CD4-positive, alpha-beta T cell treated with Interleukin-4 for 1 hour (primary cell): ENCODE results near the gene TEX11.
"Not testable (repeated sequence)": the region's sequence is repeated elsewhere in the genome, so short reads cannot be mapped to it uniquely, and the experiment has no call there.

Experiments
- DNase-seq, 2 donors: peaks; one replicate each; pipeline ENCODE4 v3.0.0-alpha.2; 2020 to 2022

The TEX11 gene

DNA sequence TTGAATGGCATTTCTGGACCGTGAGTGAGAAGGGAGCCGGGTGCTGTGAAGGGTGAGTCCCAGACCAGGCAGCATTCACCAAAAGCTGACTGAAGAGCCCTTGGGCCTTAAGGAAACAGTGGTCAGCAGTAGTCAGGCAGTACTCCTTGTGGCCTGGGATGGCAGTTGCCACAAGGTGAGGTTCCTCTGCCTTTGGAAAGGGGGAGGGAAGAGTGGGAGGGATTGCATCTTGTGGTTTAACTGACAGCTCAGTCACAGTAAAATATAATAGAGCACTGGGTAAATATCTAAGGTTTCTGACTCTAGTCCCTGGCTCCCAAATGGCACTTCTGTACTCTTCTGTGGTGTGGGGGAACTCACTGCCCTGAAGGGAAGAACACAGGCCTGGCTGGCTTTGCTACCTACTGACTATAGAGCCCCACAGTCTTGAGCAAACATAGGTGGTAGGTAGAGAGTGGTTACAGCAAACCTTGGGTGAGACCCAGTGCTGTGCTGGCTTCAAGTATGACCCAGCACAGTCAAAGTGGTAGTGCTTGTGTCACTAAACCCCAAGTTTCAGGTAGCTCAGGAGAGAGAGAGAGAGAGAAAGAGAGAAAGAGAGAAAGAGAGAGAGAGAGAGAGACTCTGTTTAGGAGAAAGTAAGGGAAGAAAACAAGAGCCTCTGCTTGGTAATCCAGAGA is 154.2 kb downstream of the TEX11 start:
- DNase-seq: no peak

- not testable (repeated sequence) for DNase-seq
Measured at GRCh38 chrX:70733774-70734173, 174.7 kb downstream of the TEX11 start.

GRCh38 chrX:70727961-70728360 is 180.6 kb downstream of the TEX11 start:
- DNase-seq: not testable (repeated sequence)

DNA sequence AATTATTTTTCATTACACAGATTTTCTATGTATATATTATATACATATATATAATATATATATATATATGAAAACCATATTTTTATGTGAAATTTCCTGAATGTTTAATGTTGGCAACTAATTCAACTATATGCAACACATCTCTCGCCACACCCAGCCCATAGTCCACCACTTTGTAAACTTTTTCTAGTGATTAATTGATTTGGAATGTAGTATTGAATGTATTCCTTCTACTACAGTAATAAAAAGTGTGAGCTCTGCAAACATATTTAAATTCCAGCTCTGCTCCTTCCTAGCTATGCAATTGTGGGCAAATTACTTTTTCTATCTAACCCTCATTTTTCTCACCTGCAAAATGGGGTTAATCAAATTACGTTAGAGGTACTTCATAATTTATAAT is 187.8 kb downstream of the TEX11 start:
- DNase-seq: no peak

DNA sequence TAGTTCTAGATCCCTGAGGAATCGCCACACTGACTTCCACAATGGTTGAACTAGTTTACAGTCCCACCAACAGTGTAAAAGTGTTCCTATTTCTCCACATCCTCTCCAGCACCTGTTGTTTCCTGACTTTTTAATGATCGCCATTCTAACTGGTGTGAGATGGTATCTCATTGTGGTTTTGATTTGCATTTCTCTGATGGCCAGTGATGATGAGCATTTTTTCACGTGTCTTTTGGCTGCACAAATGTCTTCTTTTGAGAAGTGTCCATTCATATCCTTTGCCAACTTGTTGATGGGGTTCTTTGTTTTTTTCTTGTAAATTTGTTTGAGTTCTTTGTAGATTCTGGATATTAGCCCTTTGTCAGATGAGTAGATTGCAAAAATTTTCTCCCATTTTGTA is 197.2 kb downstream of the TEX11 start:
- not testable (repeated sequence) for DNase-seq

DNA sequence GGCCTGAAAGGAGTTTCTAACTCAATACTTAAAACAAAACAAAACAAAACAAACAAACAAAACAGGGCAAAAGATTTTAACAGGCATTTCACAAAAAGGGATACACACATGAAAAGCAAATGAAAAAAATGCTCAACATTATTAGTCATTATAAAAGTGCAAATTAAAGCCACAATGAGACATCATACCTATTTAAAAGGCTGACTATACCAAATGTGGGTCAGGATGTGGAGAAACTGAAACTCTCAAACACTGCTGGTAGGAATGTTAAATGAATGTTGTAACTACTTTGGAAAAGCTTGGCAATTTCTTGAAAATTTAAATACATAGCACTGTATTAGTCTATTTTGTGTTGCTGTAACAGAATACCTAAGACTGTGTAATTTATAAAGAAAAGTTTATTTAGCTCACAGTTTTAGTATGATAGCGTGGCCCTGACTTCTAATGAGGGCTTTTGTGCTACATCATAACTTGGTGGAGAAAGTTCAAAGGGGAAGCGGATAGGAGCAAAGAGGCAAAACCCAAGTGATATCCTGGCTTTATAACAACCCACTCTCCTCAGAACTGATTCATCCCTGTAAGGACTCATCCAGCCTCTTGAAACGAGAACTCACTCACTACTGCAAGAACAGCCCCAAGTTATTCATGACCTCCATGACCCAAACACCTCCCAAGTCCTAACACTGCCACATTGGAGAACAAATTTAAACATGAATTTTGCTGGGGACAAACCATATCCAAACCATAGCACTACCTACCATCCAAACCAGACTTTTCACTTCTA is 214.0 kb downstream of the TEX11 start:
- DNase-seq: no peak

DNA sequence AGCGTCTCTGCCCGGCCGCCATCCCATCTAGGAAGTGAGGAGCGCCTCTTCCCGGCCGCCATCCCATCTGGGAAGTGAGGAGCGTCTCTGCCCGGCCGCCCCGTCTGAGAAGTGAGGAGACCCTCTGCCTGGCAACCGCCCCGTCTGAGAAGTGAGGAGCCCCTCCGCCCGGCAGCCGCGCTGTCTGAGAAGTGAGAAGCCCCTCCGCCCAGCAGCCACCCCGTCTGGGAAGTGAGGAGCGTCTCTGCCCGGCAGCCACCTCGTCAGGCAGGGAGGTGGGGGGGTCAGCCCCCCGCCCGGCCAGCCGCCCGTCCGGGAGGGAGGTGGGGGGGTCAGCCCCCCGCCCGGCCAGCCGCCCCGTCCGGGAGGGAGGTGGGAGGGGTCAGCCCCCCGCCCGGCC is 229.1 kb downstream of the TEX11 start:
- not testable (repeated sequence) for DNase-seq

GRCh38 chrX:70675284-70675683 is 233.2 kb downstream of the TEX11 start:
- DNase-seq: no peak

DNA sequence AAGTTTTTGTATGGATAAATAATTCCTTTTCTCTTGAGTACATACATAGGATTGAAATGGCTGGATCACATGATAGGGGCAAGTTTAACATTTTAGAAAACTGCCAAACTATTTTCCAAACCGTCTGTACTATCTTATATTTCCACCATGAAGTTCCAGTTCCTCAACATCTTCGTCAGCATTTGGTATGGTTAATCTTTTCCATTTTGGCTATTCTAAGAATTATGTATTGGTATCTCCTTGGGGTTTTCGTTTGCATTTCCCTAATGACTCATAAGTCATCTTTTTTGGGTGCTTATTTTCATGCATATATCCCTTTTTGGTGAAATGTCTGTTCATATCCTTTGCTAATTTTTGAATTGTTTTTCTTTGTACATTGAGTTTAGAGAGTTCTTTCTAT is 236.2 kb downstream of the TEX11 start:
- no peak for DNase-seq

- DNase-seq: no peak
Measured at GRCh38 chrX:70669120-70669519, 239.4 kb downstream of the TEX11 start.

GRCh38 chrX:70664726-70665125 is 243.8 kb downstream of the TEX11 start:
- peak in 1 of 2 donors; percentile 17 for DNase-seq

DNA sequence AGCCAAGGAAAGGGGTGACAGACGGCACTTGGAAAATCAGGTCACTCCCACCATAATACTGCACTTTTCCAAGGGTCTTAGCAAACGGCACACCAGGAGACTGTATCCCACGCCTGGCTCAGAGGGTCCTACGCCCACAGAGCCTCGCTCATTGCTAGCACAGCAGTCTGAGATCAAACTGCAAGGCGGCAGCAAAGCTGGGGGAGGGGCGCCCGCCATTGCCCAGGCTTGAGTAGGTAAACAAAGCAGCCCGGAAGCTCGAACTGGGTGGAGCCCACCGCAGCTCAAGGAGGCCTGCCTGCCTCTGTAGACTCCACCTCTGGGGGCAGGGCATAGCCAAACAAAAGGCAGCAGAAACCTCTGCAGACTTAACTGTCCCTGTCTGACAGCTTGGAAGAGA is 247.4 kb downstream of the TEX11 start:
- DNase-seq: not testable (repeated sequence)

- DNase-seq: not testable (repeated sequence)
Measured at GRCh38 chrX:70657546-70657945, 251.0 kb downstream of the TEX11 start.

GRCh38 chrX:70656304-70656703 is 252.2 kb downstream of the TEX11 start:
- peak in 1 of 2 donors; percentile 8 for DNase-seq

GRCh38 chrX:70647910-70648309 is 260.6 kb downstream of the TEX11 start:
- DNase-seq: not testable (repeated sequence)

GRCh38 chrX:70636218-70636617 is 272.3 kb downstream of the TEX11 start:
- no peak for DNase-seq

DNA sequence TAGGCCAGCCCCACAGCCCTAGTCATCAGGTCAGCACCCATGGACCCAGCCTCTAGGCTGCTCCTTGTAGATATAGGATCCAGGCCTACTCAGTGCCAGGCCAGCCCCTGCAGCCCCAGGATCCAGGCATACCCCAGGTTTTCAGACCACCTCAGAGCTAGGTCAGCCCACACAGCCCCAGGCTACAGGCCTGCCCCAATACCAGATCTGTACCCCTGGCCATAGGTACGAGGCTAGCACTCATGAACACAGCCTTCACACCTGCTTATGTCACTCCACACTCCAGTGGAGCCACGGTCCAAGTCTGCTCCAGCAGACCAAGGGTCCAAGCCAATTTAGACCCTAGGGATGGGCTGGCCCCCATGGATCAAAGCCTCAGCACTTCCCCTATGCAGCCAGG is 272.8 kb downstream of the TEX11 start:
- DNase-seq: no peak

DNA sequence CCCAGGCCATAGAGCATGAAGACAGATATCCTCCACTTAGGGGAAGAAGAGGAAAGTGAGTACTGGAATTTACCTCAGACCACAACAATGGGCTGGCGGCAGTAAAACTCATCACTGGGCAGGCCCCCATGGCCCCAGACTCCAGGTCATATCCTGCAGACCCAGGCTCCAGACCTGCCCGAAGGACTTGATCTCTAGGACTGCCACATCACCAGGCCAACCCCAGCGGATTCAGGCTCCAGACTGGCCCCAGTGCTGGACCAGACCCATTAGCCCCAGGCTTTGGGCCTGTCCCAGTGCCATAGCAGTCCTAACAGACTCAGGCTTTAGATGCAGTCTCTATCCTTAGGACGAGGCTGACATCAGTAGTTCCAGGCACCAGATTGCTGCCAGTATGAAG is 273.3 kb downstream of the TEX11 start:
- DNase-seq: no peak

GRCh38 chrX:70621743-70622142 is 286.8 kb downstream of the TEX11 start:
- no peak for DNase-seq

DNA sequence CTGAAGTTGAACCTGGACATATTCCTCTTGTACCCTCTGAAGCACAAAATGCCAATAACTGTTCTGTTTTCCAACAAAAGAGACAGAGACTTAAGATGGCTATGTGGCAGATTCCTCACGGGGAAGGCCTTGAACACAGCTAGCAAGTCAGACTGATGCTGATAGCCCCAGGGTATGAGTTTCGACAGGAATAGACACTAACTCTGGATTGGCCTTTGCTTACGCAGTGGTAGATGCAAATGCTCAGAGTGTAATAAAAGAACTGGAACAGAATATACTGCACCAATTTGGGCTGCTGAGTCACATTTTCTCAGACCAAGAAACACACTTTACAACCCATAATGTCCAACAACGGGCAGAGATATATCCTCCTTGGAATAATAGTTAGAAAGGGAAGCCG is 290.0 kb downstream of the TEX11 start:
- DNase-seq: no peak

DNA sequence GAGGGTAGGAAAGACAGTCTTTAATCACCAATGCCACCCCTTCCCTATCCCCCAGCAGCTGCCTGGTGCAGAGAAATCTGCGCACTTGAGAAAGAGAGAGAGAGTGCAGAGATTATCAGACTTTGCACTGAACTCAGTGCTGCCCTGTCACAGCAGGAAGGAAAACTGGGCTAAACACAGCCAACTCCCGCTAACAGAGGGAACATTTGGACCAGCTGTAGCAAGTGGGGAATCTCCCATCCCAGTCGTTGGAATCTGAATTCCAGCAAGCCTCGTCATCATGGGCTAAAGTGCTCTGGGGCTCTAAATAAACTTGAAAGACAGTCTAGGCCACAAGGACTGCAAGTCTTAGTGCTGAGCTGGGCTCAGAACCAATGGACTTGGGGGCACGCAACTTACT is 295.2 kb downstream of the TEX11 start:
- no peak for DNase-seq

DNA sequence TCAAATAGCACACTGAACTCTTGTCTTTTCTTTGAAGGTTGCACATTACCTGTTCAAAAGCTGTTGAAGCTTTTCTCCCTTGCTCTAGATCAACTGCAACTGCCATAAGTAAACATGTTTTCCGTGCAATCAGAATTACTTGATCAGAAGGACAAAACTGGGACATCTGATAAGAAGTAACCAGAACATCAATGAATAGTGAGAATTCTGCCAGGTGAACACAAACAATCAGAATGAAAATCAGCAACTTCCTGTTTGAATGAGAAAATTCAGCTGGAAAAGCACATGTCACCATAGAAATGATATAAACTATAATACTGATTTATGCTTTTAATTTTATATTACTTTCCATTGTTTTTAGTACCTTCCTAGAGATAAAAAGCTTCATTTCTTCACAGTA is 303.2 kb downstream of the TEX11 start:
- DNase-seq: no peak

GRCh38 chrX:70592091-70592490 is 316.4 kb downstream of the TEX11 start:
- DNase-seq: no peak

DNA sequence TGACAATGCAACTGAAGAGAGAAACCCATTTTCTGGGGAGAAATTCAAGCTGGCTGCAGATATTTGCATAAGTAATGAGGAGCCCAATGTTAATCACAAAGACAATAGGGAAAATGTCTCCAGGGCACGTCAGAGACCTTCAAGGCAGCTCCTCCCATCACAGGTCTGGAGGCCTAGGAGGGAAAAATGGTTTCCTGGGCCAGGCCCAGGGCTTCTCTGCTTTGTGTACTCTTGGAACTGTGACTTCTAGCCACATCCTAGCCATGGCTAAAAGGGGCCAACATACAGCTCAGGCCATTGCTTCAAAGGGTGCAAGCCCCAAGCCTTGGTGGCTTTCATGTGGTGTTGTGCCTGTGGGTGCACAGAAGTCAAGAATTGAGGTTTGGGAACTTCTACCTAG is 321.4 kb downstream of the TEX11 start:
- DNase-seq: not testable (repeated sequence)

GRCh38 chrX:70577442-70577841 is 331.1 kb downstream of the TEX11 start:
- DNase-seq: no peak
